ENCODE results near the gene GRHPR. TPM values are rescaled to one million over a fixed set of nuclear protein-coding genes. Genes with fewer than 3 reads are reported as not detected.

GRHPR gene
- total and polyA plus RNA-seq, 8 donors, result 75.2 to 120 (median 103) TPM

Other genes with a start within 250 kb of the GRHPR start
- 1 to 10 TPM; 7.5 to 9.8 TPM for gene ZBTB5, start 42.8 kb downstream of the GRHPR start, total RNA-seq
- 10 to 100 TPM; 25.8 to 28.5 (median 26.2) TPM for gene ZBTB5, start 42.8 kb downstream of the GRHPR start, polyA plus RNA-seq (ENCODE audit: insufficient read length in 6 of 6)
- gene POLR1E, start 63.3 kb downstream of the GRHPR start, total RNA-seq, result 10 to 100 TPM; 14.3 to 21.3 TPM
- 10 to 100 TPM; 27.2 to 31.1 (median 29.4) TPM for gene POLR1E, start 63.3 kb downstream of the GRHPR start, polyA plus RNA-seq (ENCODE audit: insufficient read length in 6 of 6)
- gene FBXO10, start 153.7 kb downstream of the GRHPR start, total RNA-seq, result 1 to 10 TPM; 8.0 to 8.2 TPM
- 10 to 100 TPM in 4 of 6 donors, 1 to 10 TPM in 2; 8.9 to 12.0 (median 10.5) TPM for gene FBXO10, start 153.7 kb downstream of the GRHPR start, polyA plus RNA-seq (ENCODE audit: insufficient read length in 6 of 6)
- gene TOMM5, start 169.9 kb downstream of the GRHPR start, total RNA-seq, result 10 to 100 TPM; 65.5 to 94.1 TPM
- gene TOMM5, start 169.9 kb downstream of the GRHPR start, polyA plus RNA-seq (ENCODE audit: insufficient read length in 6 of 6), result 100 to 1,000 TPM in 4 of 6 donors, 10 to 100 TPM in 2; 95.6 to 112 (median 103) TPM
- not detected for gene FRMPD1, start 228.3 kb downstream of the GRHPR start, total RNA-seq
- under 1 TPM; 0.03 to 0.31 (median 0.18) TPM for gene FRMPD1, start 228.3 kb downstream of the GRHPR start, polyA plus RNA-seq (ENCODE audit: insufficient read length in 6 of 6)

Measured in left lung (tissue), 8 donors.